Activated T-cell treated with anti-CD3 and anti-CD28 coated beads for 1 hour (primary cell): ENCODE measurements around the gene ZBTB16.

Experiments used
- DNase-seq: peaks from one replicate; pipeline ENCODE4 v3.0.0-alpha.2; 2020; ENCODE audit warnings: low read depth

The ZBTB16 gene

GRCh38 chr11:114281388-114281956 lies 222.0 kb downstream of the ZBTB16 start:
- no peak for DNase-seq

- no peak for DNase-seq
These were observed 223.0 kb downstream of the ZBTB16 start for GRCh38 chr11:114282488-114282887.

- DNase-seq: no peak
These were observed 223.9 kb downstream of the ZBTB16 start for GRCh38 chr11:114283422-114283821.

- no peak for DNase-seq
These were observed 224.5 kb downstream of the ZBTB16 start for GRCh38 chr11:114284021-114284420.

- DNase-seq: no peak
These were observed 225.4 kb downstream of the ZBTB16 start for GRCh38 chr11:114284914-114285313.

GRCh38 chr11:114285599-114285998 lies 226.1 kb downstream of the ZBTB16 start:
- no peak for DNase-seq

- DNase-seq: no peak
These were observed 226.7 kb downstream of the ZBTB16 start for GRCh38 chr11:114286229-114286628.

GRCh38 chr11:114287154-114287553 lies 227.6 kb downstream of the ZBTB16 start:
- DNase-seq: no peak

- DNase-seq: no peak
These were observed 228.6 kb downstream of the ZBTB16 start for GRCh38 chr11:114288136-114288535.

- no peak for DNase-seq
These were observed 230.3 kb downstream of the ZBTB16 start for GRCh38 chr11:114289779-114290178.

- DNase-seq: no peak
These were observed 231.2 kb downstream of the ZBTB16 start for GRCh38 chr11:114290503-114291235.

GRCh38 chr11:114291381-114291780 lies 231.9 kb downstream of the ZBTB16 start:
- DNase-seq: no peak

GRCh38 chr11:114291842-114292680 lies 232.6 kb downstream of the ZBTB16 start:
- DNase-seq: no peak

GRCh38 chr11:114293201-114293711 lies 233.7 kb downstream of the ZBTB16 start:
- no peak for DNase-seq

GRCh38 chr11:114295676-114296604 lies 236.4 kb downstream of the ZBTB16 start, which contains the start of gene NNMT:
NNMT (plus strand) TSS chr11:114296399; CDS start chr11:114296557, 158 bp downstream.
- no peak for DNase-seq

GRCh38 chr11:114296605-114297372 lies 237.3 kb downstream of the ZBTB16 start:
- DNase-seq: no peak

GRCh38 chr11:114297806-114298709 lies 238.5 kb downstream of the ZBTB16 start:
- no peak for DNase-seq

GRCh38 chr11:114298710-114299109 lies 239.2 kb downstream of the ZBTB16 start:
- DNase-seq: no peak
